SK-N-SH treated with all-trans-retinoic acid at 6 μM for 48 hours (cell line): Measurements from ENCODE around the gene PTPRG.

ENCODE experiments used
- BACH2 ChIP-seq: fragments of 250-450 bp; sonication (Bioruptor Pico); IDR thresholded peaks from 2 replicates; pipeline ENCODE4 v1.9.0; 2021; ENCODE audit warnings: mild to moderate bottlenecking, borderline replicate concordance
- CREB5 ChIP-seq: fragments of 250-450 bp; sonication (Bioruptor Pico); IDR thresholded peaks from 2 replicates; pipeline ENCODE4 v1.5.1; 2020; ENCODE audit warnings: low read depth, mild to moderate bottlenecking, moderate library complexity
- GLIS3 ChIP-seq: fragments of 250-450 bp; sonication (Bioruptor Pico); IDR thresholded peaks from 2 replicates; pipeline ENCODE4 v1.5.0; 2020; ENCODE audit warnings: mild to moderate bottlenecking, moderate library complexity
- ZNF565 ChIP-seq: fragments of 450-650 bp; formaldehyde crosslinking; conservative IDR thresholded peaks from 2 replicates; pipeline ENCODE4 v1.5.0; 2020; ENCODE audit warnings: low read depth, mild to moderate bottlenecking, moderate library complexity

- TF ChIP-seq CREB5 (CRISPR knock-in tag) (no peak), GLIS3 (CRISPR knock-in tag) (no peak), ZNF565 (CRISPR knock-in tag) (no peak), BACH2 (no peak)
These were observed 102.7 kb downstream of the PTPRG start for GRCh38 chr3:61664105-61664482.
